Stimulated activated CD8-positive, alpha-beta memory T cell treated with anti-CD3 and anti-CD28 coated beads, Interleukin-4, amount 100 ng/mL, for 1 hour (primary cell): ENCODE data around the gene TRIM25.
A peak's percentile ranks its signal among the peaks of the same experiment; 100 is the strongest.
"Not testable (repeated sequence)": the region's sequence is repeated elsewhere in the genome, so short reads cannot be mapped to it uniquely, and the experiment has no call there.

Experiments used
- DNase-seq, 2 donors: peaks; one replicate each; pipeline ENCODE4 v3.0.0-alpha.2; 2020; ENCODE audit warnings: low read depth in 2 of 2, low spot score in 1 of 2

The TRIM25 gene, protein sequence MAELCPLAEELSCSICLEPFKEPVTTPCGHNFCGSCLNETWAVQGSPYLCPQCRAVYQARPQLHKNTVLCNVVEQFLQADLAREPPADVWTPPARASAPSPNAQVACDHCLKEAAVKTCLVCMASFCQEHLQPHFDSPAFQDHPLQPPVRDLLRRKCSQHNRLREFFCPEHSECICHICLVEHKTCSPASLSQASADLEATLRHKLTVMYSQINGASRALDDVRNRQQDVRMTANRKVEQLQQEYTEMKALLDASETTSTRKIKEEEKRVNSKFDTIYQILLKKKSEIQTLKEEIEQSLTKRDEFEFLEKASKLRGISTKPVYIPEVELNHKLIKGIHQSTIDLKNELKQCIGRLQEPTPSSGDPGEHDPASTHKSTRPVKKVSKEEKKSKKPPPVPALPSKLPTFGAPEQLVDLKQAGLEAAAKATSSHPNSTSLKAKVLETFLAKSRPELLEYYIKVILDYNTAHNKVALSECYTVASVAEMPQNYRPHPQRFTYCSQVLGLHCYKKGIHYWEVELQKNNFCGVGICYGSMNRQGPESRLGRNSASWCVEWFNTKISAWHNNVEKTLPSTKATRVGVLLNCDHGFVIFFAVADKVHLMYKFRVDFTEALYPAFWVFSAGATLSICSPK

DNA sequence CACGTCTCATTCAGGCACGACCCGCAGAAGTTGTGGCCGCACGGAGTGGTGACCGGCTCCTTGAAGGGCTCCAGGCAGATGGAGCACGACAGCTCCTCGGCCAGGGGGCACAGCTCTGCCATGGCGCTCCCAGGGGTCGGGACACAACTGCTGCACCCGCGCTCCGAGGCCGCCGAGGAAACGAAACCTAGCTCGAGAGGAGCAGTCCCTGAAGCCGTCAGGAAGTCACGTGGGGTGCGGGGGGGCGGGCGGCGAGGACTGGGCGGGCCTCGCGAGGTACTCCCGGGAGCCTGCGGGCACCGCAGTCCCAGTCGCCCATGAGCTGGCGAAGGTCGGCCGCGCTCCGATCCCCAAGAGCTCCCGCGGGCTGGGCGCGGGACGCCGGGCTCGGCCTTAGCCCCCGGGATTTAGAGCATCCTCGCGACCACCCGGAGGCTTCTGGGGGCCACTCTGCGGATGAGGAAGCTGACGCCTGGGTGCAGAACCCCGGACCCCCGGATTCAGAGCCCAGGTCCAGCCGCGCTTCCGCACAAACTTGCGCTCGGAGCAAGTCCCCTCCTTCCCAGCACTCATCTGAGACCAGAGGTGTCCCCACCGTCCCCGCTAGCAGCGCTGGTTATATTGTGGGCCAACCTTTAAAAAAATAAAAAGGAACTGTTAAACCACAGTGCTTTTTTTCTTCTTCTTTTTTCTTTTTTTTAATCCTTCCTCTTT lies at the start of gene TRIM25:
Gene TRIM25, minus strand, starts transcription at position 183 of the 714 bp plus-strand sequence. Its CDS starts 61 bp downstream, at position 122.
- DNase-seq, result peak; percentile 77 to 83

DNA sequence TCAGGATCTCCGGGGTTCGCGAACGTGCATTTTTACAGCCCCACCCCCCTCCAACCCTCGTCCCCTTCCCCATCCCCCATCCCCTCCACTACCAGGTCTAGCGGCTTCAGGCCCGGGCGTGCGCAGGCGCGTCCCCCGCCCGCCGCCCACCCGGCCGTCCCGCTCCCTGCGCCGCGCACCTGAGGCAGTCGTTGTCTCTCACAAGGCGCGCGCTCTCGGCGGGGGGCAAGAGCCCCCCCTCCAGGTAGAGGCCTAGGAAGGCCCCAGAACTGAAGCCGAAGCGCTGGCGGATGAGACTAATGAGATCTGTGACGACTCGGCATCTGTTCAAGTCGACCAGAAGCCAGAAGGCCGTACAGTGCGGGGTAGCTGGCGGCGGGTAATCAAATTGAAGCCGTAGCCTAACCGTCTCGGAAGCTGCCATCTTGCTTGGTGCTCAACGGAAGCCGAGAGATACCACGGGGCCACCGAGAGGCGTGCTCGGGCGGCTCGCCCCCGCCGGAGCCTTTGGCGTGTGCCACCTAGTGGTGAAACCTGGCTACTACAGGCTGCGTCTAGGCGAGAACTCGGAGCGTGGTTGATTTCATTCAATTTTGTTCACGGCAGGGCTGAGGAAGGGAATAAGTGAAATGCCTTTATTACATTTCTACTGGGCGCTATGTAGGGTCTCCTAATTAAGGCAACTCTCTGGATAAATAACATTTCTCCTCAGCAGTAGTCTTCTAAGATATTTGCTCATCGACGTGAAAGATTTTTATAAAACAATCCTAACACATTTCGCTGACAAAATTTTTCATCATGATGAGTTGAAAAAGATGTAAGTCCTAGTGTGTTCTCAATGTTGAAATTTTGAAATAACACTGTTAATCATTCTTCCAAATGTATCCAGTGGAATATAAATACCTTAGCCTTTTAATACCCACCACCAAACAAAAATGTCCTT lies 47.0 kb upstream of the TRIM25 start, which contains the start of gene COIL:
Gene COIL, minus strand, starts transcription at position 455 of the 943 bp plus-strand sequence. Its CDS starts 31 bp downstream, at position 424.
- DNase-seq, result peak; percentile 87 to 93

DNA sequence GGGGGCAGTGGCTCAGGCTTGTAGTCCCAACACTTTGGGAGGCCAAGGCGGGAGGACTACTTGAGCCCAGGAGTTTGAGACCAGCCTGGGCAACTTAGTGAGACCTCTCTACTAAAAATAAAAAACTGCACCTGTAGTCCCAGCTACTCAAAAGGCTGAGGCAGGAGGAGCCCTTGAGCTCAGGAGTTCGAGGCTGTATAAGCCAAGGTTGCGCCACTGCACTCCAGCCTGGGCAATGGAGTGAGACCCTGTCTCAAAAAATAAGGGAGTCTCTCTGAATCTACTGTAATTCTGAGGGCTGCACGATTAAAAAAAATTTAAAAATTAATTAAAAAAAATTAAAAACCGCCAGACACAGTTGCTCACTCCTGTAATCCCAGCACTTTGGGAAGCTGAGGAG lies 43.1 kb upstream of the TRIM25 start:
- DNase-seq, result no peak

DNA sequence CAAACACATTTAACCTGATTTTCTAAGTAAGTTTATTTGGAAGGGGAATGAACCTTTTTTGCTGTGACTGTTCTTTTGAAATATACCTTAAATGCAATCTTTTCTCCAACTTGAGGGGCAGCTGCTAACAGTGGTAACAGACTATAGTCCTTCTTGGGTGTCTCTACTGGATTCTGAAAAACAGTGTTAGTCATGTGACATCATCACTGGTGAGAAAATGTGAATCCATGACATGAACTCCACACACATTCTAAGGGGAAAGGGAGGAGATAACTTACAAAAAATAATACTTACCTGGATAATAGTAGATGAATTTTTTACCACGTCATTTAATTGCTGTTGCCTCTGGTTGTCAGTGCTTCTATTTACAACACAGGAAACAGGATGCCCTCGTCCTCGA lies 35.7 kb upstream of the TRIM25 start:
- DNase-seq, result no peak

DNA sequence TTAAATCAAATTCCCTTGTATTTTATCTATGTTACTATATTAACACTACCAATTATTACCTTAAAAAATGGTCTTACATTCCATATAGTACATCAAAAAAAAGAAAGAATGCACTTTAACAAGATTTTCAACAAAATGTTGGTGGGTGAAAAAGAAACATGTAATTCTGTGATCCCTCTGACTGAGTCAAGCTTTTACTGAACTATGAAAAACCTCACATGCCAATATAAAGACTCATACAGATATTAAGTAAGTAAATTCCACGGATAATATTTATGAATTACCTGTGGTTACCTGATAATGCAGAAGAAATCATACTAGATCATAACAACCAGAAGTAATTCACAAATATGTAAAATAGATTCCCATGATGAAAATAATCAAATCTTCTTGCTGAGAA lies 34.6 kb upstream of the TRIM25 start:
- DNase-seq, result no peak

DNA sequence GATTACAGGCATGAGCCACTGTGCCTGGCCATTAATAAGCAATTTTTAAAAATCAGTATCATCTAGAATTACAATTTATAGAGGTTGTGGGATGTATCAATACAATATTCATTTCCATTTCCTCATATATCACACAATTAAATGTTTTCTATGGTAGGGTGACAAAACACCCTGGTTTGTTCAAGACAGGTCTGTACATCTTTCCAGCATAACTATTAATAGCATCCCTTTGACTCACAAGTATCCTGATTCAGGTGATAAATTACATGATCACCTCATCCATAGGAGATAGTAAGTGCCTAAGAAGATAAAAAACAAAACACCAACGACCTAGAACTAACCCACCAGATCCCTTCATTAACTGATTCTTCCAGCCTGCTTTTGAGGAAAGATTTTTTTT lies 33.9 kb upstream of the TRIM25 start:
- DNase-seq, result no peak

DNA sequence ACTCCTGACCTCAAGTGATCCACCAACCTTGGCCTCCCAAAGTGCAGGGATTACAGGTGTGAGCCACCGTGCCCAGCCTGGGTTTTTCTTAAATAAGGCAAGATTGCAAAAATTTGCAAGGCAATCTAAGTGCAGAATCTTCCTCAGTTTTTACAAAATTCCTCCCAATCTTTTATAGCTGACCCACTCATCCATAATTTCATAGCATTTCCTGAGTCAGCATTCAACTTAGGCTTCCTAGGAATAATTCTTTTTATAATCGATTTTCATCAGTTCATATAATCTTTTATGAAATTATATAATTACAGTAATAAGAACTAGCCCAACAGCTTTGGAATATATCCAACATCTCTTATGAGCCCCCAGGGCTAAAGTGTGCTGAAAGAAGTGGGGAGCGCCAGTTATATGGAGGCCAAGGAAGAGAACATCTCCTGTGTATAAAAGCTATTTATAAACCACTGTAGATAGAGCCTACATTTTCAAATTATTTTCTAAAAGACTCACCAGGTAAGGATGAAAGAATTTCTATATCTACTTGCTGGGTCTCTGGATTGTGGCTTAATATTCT lies 32.2 kb upstream of the TRIM25 start:
- no peak for DNase-seq

DNA sequence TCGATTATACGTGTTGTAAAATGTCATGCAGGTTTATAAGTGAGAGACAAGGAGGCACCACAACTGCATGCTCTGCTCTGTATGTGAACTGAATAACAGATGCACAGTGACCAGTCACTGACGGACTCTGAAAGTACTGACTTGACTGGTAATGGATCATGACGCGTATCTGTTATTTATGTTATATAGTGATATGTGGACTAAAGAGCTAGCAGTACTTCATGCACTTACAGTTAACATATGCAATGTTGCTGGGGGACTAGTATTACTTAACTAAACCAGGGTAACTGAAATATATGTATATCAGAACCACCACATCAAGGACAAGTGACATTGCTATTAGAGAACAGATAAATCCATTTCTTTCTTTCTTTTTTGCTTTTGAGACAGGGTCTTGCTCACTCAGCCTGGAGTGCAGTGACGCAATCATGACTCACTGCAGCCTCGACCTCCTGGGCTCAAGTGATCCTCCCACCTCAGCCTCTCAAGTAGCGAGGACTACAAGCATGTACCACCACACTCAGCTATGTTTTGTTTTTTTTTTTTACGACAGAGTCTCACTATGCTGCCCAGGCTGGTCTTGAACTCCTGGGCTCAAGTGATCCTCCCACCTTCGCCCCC lies 29.8 kb upstream of the TRIM25 start:
- no peak for DNase-seq

DNA sequence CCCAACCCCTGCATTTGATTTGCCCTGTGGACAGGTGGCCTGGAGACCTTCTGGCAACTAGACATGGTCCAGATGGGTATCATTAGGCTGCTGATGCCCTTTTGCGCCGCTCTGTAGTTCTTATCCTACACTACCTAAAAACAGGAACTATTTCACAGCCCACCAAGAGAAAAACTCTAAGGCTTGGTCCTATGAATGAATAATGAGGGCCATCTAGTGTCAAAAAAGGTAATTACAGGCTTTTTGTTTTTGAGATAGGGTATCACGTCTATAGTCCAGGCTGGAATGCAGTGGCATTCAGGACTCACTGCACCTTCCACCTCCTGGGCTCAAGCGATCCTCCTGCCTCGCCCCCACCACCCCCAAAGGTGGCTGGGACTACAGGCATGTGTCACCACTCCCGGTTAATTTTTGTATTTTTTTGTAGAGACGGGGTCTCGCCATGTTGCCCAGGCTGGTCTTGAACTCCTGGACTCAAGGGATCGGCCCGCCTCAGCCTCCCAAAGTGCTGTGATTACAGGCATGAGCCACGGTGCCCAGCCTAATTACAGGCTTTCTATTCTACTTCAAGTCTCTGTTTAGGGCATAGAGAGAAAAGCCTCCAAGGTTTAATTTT lies 26.1 kb upstream of the TRIM25 start:
- no peak for DNase-seq

DNA sequence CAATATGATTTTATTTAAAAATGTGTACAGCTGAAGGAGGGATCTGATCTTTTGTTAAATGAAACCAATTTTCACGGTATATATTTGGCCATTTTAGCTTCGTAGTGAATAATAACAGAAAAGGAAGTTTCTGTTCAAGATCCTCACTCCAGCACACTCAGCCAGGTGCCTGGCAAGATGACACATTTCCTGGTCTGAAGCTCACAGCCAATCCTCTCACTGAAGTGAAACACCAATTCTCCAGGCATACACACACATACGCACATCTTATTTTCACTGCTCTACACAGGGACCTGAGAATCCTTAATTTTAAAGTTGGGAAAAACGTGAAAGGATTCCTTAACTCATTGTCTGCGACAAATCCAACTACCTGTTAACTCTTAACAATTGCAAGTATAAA lies 24.4 kb upstream of the TRIM25 start:
- DNase-seq, result not testable (repeated sequence)

DNA sequence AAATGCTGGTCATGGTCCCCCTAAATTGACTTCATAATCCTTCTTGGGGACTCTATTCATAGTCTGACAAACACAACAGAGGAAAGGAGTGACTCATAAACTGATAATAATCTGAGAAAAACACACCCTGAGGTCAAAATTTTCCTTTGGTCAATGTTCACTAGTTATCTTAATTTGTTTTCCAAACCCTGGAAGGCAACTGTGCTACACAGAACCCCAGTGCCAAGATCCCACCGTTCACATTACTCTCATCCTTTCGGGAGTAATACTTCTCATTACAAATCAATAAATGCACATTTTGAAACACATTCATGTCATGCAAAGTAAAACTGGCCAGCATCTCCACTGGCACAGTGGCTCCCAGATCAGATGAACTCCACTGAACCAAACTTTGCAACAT lies 23.8 kb upstream of the TRIM25 start:
- DNase-seq, result no peak

DNA sequence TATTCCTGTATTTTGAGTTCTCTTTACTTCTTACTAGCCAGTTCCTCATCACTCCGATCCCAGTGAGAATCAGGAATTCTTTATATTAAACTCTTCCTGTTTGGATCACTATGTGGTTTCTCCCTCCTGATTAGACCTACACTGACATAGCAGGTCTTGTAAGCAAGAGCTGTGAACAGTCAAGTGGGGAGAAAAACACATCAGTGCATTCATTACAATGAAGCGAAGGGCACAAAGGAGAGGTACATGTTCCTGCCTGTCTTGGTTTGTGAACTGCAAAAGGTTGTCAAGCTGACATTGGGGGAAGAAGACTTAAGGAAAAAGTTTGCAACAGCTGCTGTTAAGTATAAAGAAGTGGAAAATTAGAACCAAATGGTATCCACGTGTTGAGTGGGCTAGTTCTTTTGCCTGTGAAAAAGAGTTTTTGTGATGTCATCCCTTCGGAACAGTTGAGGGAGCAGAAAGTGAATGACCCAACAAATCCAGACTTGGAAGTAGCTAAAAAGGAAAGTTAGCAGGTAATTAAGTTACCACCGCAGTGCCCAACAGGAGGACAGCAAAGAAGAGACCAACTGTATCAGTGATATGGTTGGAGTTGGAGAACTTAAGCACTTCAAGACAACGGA lies 23.0 kb upstream of the TRIM25 start:
- no peak for DNase-seq

DNA sequence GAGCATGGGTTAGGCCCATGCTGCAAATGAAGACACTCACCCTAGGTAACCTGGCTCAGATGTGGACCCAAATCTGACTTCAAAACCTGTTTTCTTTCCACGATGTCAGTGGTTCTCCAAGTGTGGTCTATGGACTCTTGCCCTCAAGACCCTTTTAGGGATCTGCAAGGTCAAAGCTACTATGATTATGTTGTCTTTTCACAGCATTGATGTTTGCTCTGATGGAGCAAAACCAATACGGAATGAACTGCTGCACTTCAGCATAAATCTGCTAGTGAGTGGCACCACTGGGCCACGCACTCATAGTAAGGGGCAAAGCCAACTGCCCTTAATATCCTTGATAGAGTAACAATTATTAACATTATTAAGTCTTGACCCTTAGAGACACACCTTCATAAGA lies 21.6 kb upstream of the TRIM25 start:
- DNase-seq, result no peak

DNA sequence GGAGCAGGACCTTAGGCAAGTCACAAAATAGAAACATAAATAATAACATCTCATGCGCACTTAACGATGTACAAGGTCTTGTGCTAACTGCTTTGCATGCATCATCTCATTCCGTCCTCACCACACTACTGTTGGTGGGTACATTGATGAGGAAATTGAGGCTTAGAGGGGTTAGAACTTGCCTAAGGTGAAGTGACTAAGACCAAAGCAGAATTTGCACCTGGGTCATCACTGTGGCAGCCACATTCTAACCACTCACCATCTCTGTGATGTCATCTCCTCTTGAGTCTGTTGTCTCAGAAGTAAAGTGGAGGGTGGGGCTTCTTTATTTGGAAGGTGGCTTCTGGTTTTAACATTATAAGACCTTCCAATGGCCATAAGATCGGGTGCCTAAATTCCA lies 20.4 kb upstream of the TRIM25 start:
- no peak for DNase-seq

DNA sequence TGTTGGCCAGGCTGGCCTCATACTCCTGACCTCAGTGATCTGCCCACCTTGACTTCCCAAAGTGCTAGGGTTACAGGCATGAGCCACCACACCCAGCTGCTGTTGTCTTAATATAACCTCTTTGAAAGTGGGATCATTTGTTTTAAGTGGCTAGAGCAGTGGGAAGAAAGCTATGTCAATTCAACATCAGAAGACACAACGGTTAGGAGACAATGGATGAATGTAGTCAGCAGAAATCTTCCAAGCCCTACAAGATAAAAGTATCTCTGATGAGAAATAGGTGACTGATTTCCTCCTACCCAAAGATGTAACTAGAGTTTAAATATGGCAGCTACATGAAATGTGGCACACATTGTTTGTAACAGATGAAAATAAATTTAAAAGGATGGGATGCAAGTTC lies 20.0 kb upstream of the TRIM25 start:
- DNase-seq, result no peak

DNA sequence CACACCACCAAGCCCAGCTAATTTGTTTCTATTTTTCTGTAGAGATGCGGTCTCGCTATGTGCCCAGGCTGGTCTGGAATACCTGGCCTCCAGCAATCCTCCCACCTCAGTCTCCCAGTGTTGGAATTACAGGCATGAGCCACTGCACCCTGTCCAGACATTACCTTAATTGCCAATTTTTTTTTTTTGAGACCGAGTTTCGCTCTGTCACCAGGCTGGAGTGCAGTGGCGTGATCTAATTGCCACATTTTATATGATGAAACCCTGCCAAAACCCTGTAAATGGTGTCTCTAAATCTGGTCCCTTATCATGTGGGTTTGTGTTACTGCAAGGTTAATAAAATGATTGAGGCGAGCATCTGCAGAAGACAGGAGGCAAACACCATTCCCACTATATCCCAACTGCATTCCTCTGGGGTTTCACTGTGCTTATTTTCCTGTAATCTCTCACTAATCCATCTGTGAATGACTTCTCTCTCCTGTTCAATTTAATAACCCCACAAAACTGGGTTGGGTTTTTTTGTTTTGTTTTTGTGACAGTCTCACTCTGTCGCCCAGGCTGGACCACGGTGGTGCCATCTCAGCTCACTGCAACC lies 19.4 kb upstream of the TRIM25 start:
- DNase-seq, result no peak

DNA sequence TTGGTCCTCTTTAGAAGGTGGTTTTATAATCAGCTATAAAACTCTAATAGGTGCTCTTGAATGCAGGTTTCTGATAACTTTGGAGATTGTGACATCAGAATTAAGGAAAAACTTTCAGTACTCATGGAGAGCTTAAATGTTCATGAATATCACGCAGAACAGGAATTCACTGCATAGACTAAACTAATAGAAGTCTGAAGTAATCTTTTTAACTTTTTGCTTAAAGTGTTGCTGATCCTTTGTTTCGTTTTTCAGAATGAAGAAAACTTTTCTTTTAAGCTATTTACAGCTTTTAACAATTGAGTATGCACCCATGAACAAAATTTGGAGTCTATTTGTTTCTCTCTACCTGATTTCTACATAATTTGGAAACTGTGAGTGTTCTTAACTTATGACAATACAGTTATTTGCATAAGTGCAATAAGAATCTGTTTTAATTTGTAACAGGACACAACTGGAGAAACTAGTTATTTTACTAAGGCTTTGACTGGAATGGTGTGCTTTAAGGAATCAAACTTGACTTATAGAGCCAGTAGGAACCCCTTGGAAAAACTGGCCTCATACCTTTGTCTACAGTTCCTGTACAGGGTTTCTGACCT lies 17.0 kb upstream of the TRIM25 start:
- DNase-seq, result no peak

DNA sequence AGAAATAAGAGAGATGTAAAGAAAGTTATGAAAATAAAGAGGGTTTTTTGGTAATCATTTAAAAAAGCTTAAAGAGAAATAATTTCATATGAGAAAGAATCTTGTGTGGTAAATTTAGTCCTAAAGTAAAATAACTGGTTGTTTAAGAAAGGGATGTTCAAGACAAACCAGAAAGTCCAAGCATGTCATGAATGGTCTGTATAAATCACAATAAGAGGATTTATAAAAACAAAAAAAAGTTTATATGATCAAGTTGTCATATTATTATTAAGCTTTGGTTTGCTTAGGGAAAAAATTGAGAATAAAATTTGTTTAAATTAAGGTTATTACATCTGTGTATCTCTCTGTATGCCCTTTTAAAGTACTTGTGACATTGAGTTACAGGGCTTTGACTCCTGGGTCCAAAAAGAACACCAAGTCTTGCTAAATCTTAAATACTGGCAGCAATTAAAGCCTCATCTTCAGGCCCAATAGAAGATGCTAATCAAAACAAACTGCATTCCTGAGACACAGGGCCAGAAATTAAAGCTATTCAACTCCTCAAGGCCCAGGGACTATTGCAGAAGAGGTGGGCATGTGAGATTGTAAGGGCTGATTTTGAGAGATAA lies 15.6 kb upstream of the TRIM25 start:
- DNase-seq, result no peak
